A172 (cell line): ENCODE measurements around the gene OR2T27. TPM values are rescaled to one million over a fixed set of nuclear protein-coding genes. Genes with fewer than 3 reads are reported as not detected.
A peak's percentile ranks its signal among the peaks of the same experiment; 100 is the strongest.
"Not testable (repeated sequence)": the region's sequence is repeated elsewhere in the genome, so short reads cannot be mapped to it uniquely, and the experiment has no call there.

Source experiments
- DNase-seq: peaks from one replicate; pipeline ENCODE4 v3.0.0-alpha.2; 2015; ENCODE audit warnings: low spot score
- total RNA-seq: library from RNA; depleted of rRNA; stranded (reverse); fragments of >200 nt; shearing (Covaris generic); gene quantifications from 2 replicates; pipeline ENCODE4 v1.2.3, GENCODE V29; 2014; rRNA removed

The OR2T27 gene, protein sequence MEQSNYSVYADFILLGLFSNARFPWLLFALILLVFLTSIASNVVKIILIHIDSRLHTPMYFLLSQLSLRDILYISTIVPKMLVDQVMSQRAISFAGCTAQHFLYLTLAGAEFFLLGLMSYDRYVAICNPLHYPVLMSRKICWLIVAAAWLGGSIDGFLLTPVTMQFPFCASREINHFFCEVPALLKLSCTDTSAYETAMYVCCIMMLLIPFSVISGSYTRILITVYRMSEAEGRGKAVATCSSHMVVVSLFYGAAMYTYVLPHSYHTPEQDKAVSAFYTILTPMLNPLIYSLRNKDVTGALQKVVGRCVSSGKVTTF
- not detected in 2 replicates for total RNA-seq

GRCh38 chr1:248655354-248655753 is at the start of gene OR2T27:
Gene OR2T27, minus strand, starts transcription at chr1:248655528. Its CDS starts 4,644 bp downstream, at chr1:248650884.
- DNase-seq = not testable (repeated sequence)

GRCh38 chr1:248704606-248705005 is 49.3 kb upstream of the OR2T27 start:
- no peak for DNase-seq

GRCh38 chr1:248703674-248704073 is 48.3 kb upstream of the OR2T27 start:
- DNase-seq = no peak

GRCh38 chr1:248702714-248703113 is 47.4 kb upstream of the OR2T27 start, which contains the start of gene OR14I1:
Gene OR14I1, minus strand, starts transcription at chr1:248702766.
- no peak for DNase-seq

- no peak for DNase-seq
Observed at GRCh38 chr1:248699099-248699498, 43.8 kb upstream of the OR2T27 start.

- no peak for DNase-seq
Observed at GRCh38 chr1:248697907-248698306, 42.6 kb upstream of the OR2T27 start.

DNA sequence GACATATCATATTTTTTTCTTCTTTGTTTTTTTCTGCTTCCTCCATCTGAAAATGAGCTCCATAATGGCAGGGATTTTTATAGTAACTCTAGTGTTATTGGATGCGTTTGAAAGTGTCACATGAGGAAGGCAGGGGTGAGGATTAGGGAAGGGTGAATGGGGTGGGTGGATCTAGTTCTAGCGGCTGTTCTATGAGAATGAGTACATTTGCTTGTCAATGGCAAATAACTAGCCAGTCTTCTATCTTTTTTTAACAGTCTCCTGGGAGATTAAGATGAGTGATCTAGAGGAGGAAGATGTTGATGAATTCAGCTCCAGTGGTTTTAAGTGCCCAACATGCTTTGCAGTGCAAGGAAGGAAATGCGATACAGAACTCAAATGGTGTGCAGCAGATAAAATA is 41.4 kb upstream of the OR2T27 start:
- DNase-seq = no peak

GRCh38 chr1:248696261-248696660 is 40.9 kb upstream of the OR2T27 start:
- DNase-seq = peak; percentile 27

- DNase-seq = no peak
Observed at GRCh38 chr1:248695451-248696132, 40.3 kb upstream of the OR2T27 start.

DNA sequence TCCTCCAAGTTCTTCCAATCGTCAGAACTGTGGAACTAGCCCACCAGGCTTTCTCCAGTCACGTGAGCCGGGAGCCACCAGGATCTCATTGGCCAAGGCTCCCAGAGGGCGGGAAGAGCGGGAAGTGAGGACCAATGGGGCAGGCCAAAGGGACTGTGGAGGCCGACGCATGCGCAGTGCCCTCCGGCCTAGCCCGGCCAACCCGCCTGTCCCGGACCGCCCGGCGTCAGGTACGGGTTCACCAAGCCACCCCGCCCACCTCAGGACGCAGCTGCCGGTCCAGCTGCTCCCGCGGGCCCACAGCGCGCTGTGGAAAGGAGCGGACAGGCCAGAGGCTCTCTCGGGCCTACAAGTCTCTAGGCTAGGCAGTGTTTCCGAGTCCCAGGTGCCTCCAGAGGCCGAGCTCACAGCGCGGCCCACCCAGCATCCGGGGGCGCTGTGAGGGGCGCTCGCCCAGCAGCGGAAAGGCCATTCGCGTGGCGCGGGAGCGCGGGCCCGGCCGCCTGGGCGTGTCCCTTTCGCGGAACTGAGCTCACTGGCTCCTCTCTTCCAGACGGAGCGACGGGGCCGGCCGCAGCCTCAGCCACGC is 36.3 kb upstream of the OR2T27 start:
- DNase-seq = no peak

- no peak for DNase-seq
Observed at GRCh38 chr1:248688527-248689298, 33.4 kb upstream of the OR2T27 start.

DNA sequence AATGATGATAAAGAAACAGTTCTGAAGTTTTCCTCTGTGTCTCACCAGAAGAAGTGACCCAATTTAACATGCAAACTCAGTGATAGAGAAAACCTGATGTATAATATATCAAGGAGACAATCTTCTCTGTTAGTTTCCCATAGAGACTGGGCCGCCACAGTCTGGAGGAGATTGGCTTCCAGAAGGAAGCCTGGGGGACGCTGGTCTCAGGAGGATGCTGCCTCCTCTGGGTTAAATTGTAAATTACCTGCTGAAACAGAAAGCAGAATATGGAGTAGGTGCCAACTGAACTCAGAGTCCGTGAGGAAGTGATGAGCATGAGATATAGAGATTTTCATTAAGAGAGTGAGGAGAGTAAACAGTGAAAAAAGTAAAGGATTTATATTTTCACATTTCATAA is 31.5 kb upstream of the OR2T27 start:
- DNase-seq = no peak

DNA sequence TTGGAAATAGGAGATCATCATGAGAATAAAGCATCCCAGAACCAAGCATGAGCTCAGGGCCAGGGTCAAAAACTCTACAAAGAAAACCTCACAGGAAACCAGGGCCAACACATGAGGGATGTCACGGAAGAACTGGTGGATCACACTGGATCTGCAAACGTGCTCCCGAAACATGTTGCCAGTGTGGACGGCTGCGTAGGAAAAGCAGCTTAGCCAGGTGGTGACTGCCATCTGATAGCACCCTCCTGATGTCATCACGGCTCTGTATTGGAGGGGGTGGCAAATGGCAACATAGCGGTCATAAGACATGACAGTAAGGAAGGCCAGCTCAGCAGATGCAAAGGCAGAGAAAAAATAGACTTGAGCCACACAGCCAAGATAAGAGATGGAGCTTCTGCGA is 26.3 kb upstream of the OR2T27 start:
- no peak for DNase-seq

GRCh38 chr1:248670003-248670402 is 14.7 kb upstream of the OR2T27 start:
- no peak for DNase-seq

DNA sequence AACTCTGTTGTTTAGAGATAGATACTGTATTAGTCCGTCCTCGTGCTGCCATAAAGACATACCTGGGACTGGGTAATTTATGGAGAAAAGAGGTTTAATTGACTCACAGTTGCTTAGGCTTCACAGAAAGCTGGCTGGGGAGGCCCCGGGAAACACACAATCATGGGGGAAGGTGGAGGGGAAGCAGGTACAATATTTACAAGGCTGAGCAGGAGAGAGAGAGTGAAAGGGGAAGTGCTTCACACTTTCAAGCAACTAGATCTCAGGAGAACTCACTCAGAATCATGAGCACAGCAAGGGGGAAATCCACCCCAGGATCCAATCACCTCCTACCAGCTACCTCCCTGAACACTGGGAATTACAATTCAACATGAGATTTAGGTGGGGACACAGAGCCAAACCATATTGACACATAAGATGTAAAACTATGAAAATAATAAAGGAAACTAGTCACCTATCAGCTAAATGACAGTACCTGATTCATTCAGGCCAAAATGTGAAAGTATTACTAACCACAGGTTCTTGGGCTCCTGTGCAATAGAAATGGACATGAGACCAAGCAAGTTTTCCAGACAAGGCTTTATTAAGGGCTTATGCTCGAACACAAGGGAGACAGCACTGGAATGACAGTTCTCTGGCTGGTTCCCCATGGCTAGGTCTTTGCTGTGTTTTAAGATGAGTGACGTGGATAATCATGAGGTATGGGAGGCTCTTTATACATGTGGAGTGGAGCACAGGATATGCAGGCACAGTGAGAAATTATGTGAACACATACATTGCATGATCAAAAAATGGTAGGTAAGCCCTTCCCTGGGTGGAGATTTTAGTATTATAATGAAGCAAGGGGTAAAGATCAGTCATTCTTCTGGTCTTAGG is 8.4 kb upstream of the OR2T27 start:
- not testable (repeated sequence) for DNase-seq

DNA sequence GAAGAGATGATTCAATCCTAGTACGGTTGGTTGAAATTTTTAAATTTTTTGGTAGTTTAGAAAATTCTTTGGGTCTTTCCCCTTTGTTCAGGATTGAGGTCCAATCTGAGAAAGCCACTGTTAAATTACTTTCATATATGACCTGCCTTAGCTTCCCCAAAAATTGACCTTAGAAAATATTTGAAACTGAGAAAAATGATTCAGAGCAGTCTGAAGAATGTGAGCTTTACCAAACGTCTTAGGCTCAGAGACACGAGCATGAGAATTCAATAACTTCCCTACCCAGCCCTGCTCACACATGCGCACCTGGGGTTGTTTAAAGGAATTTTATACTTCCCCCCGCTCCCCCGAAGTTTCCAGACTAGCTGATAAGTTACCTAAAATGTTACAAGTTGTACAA is 1.5 kb upstream of the OR2T27 start:
- DNase-seq = not testable (repeated sequence)

- not testable (repeated sequence) for DNase-seq
Observed at GRCh38 chr1:248648770-248649536, 6.4 kb downstream of the OR2T27 start.

GRCh38 chr1:248645178-248645577 is 10.2 kb downstream of the OR2T27 start, which contains the start of gene OR2T35:
Gene OR2T35, minus strand, starts transcription at chr1:248645278. Its CDS starts 6,020 bp downstream, at chr1:248639258.
- DNase-seq = not testable (repeated sequence)

DNA sequence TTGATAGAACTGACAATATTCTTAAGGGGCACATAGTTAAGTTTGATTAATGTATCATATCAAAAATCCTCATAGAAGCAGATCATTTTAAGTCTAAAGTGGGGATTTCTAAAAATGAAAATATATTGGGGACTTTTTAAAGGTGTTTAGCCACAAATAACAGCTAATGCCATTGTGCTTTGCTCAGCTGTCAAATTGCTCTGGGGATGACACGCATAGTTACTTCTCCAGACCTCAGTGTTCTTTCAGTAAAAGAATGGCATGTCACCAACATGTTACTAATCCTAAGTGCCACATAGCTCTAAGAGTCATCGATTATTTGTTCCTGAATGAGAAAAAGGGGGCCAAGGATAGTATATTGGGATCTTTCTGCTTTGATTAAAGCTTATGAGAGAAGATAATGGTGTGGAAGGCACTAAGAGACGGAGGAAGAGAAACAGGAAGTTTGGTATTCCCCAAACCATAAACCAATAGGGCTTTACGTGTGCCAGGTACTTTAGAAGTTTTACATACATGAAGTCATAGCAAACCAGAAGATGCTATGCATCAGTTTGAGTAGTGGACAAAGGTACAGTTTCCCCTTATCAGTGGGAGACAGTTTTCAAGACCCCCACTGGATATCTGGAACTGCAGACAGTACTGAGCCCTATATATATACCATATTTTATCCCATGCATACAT is 12.2 kb downstream of the OR2T27 start:
- not testable (repeated sequence) for DNase-seq
